ENCODE results near the gene ELFN1. TPM values are rescaled to one million over a fixed set of nuclear protein-coding genes. Genes with fewer than 3 reads are reported as not detected.

ELFN1 gene
- total and polyA plus RNA-seq, 10 of the 15 experiments (the other 5 are each of a cell fraction or from before 2014, with no cell fraction given) = 0.04 TPM; not detected in 9

DNA sequence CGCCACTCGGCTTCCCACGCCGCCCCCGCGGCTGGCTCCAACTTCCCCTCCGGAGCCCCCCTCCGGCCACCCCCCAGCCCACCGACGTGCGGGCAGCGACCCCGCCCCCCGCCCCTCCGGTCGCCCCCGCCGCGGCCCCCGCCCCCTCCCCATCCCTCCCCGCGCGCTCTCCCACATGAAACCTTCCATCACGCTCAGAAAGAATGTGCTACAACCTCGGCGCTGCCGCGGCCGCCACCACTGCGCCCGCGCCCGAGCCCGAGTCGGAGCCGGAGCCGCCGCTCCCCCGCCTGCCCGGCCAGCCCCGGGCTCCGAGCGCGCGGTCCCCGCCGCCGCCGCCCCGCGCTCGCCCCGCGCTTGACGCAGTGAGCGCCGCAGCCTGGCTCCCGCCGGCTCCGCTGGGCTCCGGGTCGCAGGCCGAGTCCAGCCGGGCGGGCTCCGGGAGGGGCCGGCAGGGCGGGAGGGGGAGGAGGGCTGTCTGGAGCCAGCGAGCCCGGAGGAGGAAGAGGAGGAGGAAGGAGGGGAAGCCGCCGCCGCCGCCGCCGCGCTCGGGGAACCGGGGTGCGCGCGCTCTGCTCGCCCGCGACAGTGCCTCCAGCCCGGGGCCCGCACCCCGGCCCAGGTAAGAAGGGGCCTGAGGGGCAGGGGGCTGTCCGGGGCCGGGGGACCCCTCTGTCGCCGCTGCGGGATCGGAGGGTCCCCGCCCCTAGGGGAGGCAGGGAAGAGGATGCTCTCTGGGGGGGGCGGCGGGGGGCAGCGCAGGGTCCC is 4.3 kb upstream of the ELFN1 start:
- Histone ChIP-seq H3K4me2 (ENCODE audit: control insufficient read depth, insufficient read depth) (no peak overlapping the region), H3K9ac (ENCODE audit: control insufficient read depth, insufficient read depth, low read length) (no peak overlapping the region), H3K4me1 (ENCODE audit: control insufficient read depth, insufficient read depth, low read length) (no peaks in the 10 kb centered on the region), H3K4me3 (no peak overlapping the region), H3K36me3 (ENCODE audit: control insufficient read depth in 2 of 2, insufficient read depth in 2 of 2, low read length in 1 of 2) (no peaks in the 10 kb centered on the region), H2AFZ (ENCODE audit: control insufficient read depth, low read depth, low read length) (no peak overlapping the region), H4K20me1 (ENCODE audit: control insufficient read depth, insufficient read depth) (no peaks in the 10 kb centered on the region), H3K27ac (ENCODE audit: control insufficient read depth, insufficient read depth) (no peak overlapping the region), H3K9me3 (replicated peaks; ENCODE audit: control insufficient read depth, insufficient read depth, low read length) (no peaks in the 10 kb centered on the region), H3K27me3 (replicated peaks in 1 of 2; ENCODE audit: control insufficient read depth in 2 of 2, insufficient read depth in 2 of 2, low read length in 1 of 2) (peaks cover 1 to 6% of the 10 kb centered on the region in 2 experiments; a peak in 2 of 4 replicates), H3K79me2 (ENCODE audit: control insufficient read depth, insufficient read depth, low read length) (no peaks in the 10 kb centered on the region)
- TF ChIP-seq HDAC6 (IDR thresholded peaks at IDR 0.05; ENCODE audit: unreplicated experiment) (peak; percentile 29), NRF1 (conservative IDR thresholded peaks at IDR 0.05; ENCODE audit: low read depth, low read length) (no peak), RB1 (IDR thresholded peaks at IDR 0.05; ENCODE audit: borderline replicate concordance) (no peak), NKRF (conservative IDR thresholded peaks at IDR 0.05) (no peak)
- in situ Hi-C loops (cut with MboI) = loop anchor here (10.0 kb wide), 1 partner anchor 549 kb away; no protein-coding TSS in a partner anchor
- no TSS peak for BruUV-seq (replicated peaks)
- no CpG with 5 or more reads among the region's 98 CpGs for WGBS (ENCODE audit: insufficient coverage, insufficient replicate concordance, low lambda C conversion rate, missing lambda C conversion rate)
- SMC1A ChIA-PET (ENCODE audit: uncharacterized antibody, unreplicated experiment) = no interaction called here
- POLR2A ChIA-PET = no interaction called here
- DNase-seq (ENCODE audit: low read depth, low spot score) = no peak
- ATAC-seq = no peak; the same call in 2 of the 3 replicates
- CTCF ChIA-PET = no interaction called here
- intact Hi-C loops (cut with micrococcal nuclease; ENCODE audit: unreplicated experiment) = loop anchor here (5.0 kb wide), 1 partner anchor 542 kb away; no protein-coding TSS in a partner anchor
- RAD21 ChIA-PET (ENCODE audit: unreplicated experiment) = no interaction called here
- no peak for FAIRE-seq

Measured in GM12878 (cell line).